ENCODE results near the gene LYZL1. TPM values are rescaled to one million over a fixed set of nuclear protein-coding genes. Genes with fewer than 3 reads are reported as not detected.
A peak's percentile ranks its signal among the peaks of the same experiment; 100 is the strongest.
"Not testable (repeated sequence)": the region's sequence is repeated elsewhere in the genome, so short reads cannot be mapped to it uniquely, and the experiment has no call there.

Gene LYZL1
- total and polyA plus RNA-seq, 2 of the 8 experiments (the other 6 are each of a cell fraction or from before 2014, with no cell fraction given), result not detected

- TF ChIP-seq SP4 (IDR thresholded peaks at IDR 0.05; ENCODE audit: low read length), result no peak
- TF ChIP-seq JUN (IDR thresholded peaks at IDR 0.05; ENCODE audit: low read depth, low read length), result no peak
- TF ChIP-seq TCF12 (IDR thresholded peaks at IDR 0.05; ENCODE audit: low read depth, low read length), result no peak
- no peak for TF ChIP-seq EGR1 (IDR thresholded peaks at IDR 0.05; ENCODE audit: borderline replicate concordance, low read depth, low read length)
These were observed 28.7 kb downstream of the LYZL1 start (continued) for GRCh38 chr10:29317423-29318021.

- H2BK5ac ChIP-seq (ENCODE audit: low read depth, low read length); H2AFZ ChIP-seq (ENCODE audit: low read length); H3K79me1 ChIP-seq (ENCODE audit: low read depth, low read length); FAIRE-seq; H3K4me1 ChIP-seq (replicated peaks in 1 of 4; ENCODE audit: control insufficient read depth in 3 of 4, insufficient read depth in 4 of 4, low read length in 3 of 4); H2BK15ac ChIP-seq (ENCODE audit: low read length); H3K4ac ChIP-seq (replicated peaks; ENCODE audit: insufficient read length, low read depth, low read length); H4K8ac ChIP-seq (ENCODE audit: extremely low read depth, insufficient read depth, low read length); H2BK12ac ChIP-seq (ENCODE audit: low read depth, low read length); H3K27me3 ChIP-seq (replicated peaks in 1 of 4; ENCODE audit: control insufficient read depth in 3 of 4, extremely low read depth in 1 of 4, insufficient read depth in 3 of 4, low read length in 3 of 4); H3K18ac ChIP-seq (ENCODE audit: extremely low read depth, low read length); H3K23ac ChIP-seq (ENCODE audit: insufficient read length); H4K5ac ChIP-seq (ENCODE audit: insufficient read length, low read depth, low read length); H3K36me3 ChIP-seq (ENCODE audit: control insufficient read depth in 2 of 4, insufficient read depth in 4 of 4, low read length in 3 of 4); H2AK5ac ChIP-seq (ENCODE audit: low read depth, low read length); H3K9ac ChIP-seq (replicated peaks in 1 of 4; ENCODE audit: extremely low read depth in 1 of 4, low read depth in 3 of 4, low read length in 3 of 4); H2BK120ac ChIP-seq (replicated peaks; ENCODE audit: low read depth, low read length); H3K56ac ChIP-seq (replicated peaks; ENCODE audit: insufficient read length, low read depth, low read length); H3K4me2 ChIP-seq (ENCODE audit: insufficient read depth in 1 of 2, low read depth in 2 of 2, low read length in 2 of 2); H3K23me2 ChIP-seq (ENCODE audit: low read depth, low read length); H3K14ac ChIP-seq (ENCODE audit: insufficient read length); POLR2A ChIA-PET (ENCODE audit: partially characterized antibody); H4K91ac ChIP-seq (replicated peaks; ENCODE audit: insufficient read length, low read length); H3K27ac ChIP-seq (ENCODE audit: low read depth, low read length); H3K79me2 ChIP-seq (ENCODE audit: control insufficient read depth in 1 of 2, insufficient read depth in 2 of 2, low read length in 2 of 2); H3K9me3 ChIP-seq (ENCODE audit: insufficient read depth in 2 of 2, low read depth in 1 of 2, low read length in 1 of 2); H4K20me1 ChIP-seq (replicated peaks in 1 of 2; ENCODE audit: control insufficient read depth in 1 of 2, insufficient read depth in 2 of 2, low read length in 2 of 2); H3K4me3 ChIP-seq (ENCODE audit: extremely low read depth in 1 of 4, insufficient read depth in 2 of 4, low read depth in 3 of 4, low read length in 4 of 4); H2BK20ac ChIP-seq (ENCODE audit: low read length): not testable (repeated sequence)
- peak in 1 of 2 experiments; percentile 69 for DNase-seq (ENCODE audit: low read depth in 1 of 2, low spot score in 2 of 2)
- WGBS, 2 experiments (ENCODE audit: extremely low coverage in 1 of 2, insufficient coverage in 1 of 2, insufficient read length in 1 of 2, insufficient replicate concordance in 2 of 2, low coverage in 1 of 2, low lambda C conversion rate in 2 of 2, missing lambda C conversion rate in 1 of 2), result 72% methylated on average over 19 of the region's 22 CpGs; no CpG with 5 or more reads in 1 of the 2 experiments
- CTCF ChIA-PET (ENCODE audit: partially characterized antibody), result interaction anchor here (0.8 to 1.9 kb wide), 3 partner anchors 10 to 13 kb away, joined by 3 to 6 read pairs (median 3); no protein-coding TSS in a partner anchor
These were observed 29.5 kb downstream of the LYZL1 start for GRCh38 chr10:29318141-29319071.

Measured in H1 (cell line).